CD1c-positive myeloid dendritic cell (primary cell): ENCODE results near the gene GAPDHS.

Source experiments
- DNase-seq: peaks from one replicate; pipeline ENCODE4 v3.0.0-alpha.2; 2016; ENCODE audit errors: extremely low spot score

Gene GAPDHS

DNA sequence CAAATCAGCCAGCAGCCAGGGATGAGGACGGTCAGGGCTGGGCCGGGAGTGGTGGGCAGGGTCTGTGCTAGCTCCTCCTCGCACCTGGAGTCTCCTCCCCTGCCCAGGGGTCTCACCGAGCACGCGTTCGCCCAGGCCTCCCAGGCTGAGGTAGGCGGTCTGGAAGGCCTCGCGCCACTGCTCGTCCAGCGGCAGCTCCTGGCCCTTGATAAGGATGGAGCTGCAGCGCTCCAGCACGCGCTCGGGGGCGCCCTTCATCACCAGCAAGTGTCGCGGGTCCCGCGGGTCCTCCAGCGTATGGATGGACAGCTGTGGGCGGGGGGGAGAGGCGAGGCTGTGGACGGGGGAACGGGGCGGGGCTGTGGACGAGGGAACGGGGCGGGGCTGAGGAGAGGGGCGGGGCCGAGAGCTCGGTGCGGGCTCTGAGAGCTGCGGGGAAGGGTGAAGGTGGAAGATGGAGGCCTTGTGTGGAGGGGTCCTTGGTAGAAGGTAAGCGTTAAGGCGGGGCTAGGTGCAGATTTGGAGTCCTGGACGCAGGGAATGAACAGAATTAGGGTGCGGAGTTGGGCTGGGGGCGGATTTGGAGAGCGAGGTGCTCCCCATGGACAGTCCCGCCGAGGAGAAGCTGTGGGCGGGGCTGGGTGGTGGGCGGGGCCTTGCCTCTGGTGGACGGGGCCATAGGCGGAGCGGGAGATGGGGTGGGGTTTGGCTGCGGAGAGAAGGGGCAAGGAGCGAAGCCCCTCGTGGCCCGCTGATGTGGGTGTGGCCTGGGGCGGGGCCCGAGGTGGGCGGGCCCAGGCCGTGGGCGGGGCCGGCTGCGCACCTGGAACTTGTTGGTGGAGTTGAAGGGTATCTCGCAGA is 24.5 kb downstream of the GAPDHS start:
- DNase-seq = peak; percentile 29

DNA sequence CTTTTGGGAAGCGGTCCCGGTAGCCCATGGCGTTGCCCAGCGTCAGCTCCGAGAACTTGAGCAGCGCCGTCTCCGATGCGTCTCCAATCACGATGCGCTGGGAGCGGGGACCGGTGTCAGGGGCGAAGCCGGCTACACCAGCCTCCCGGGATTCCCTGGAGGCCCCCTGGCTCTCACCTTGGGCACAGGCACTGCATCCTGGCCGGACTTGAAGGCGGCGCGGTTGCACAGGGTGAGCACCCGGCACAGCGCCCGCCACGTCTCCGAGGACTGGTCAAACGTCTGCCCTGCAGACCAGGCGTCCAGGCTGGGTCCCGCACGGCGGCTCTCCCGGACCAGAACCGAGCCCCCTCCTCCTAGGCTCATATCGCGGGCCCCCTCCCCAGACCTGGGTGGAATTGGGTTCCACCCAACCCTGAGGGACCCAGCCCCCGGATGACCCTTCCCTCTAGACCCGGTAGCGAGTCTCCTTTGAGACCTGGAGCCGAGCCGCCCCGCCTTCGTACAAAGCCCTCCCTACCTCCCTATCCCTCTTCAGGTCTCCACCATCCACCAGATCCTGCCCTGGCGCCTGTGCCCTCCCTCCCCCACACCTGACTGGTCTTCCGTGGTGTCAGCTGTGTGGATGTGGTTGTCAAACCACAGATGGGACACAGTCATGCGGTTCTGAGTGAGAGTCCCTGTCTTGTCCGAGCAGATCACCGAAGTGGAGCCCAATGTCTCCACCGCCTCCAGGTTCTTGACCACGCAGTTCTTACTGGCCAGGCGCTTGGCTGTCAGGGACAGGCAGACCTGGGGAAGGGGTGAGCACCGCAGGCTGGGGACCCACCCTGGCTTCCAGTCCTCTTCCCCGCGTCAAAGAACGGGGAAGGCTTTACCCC is 25.4 kb downstream of the GAPDHS start:
- DNase-seq = no peak

DNA sequence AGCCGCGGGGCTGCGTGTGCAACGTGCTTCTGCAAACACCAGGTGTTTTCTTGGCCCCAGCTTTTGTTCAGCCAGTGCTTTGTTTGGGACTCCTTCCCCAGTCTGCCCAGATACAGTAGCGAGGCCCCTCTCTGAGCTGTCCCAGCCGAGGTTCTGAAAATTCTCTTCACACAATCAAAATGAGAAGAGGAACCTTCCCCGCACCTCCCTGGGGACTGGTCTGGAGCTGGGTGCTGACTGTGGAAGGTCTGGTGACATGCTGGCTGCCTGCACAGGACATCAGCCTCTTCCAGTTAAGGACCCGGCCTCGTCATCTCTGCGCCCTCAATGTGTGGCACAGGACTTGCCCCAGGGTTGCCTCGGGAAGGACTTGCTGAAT is 26.0 kb downstream of the GAPDHS start:
- peak; percentile 8 for DNase-seq

DNA sequence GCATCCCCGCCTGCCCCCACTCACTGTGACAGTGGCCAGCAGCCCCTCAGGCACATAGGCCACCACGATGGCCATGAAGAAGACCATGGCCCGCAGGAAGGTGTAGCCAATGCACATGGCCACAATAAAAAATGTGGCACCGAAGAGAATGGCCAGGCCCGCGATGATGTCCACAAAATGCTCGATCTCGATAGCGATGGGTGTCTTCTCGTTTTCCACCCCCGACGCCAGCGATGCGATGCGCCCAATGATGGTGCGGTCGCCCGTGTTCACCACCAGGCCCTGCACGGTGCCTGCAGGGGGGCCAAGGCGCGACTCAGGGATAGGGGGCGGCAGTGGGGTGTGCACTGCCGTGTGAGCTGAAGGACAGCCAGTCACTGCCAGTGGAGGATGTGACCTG is 26.5 kb downstream of the GAPDHS start:
- DNase-seq = no peak

DNA sequence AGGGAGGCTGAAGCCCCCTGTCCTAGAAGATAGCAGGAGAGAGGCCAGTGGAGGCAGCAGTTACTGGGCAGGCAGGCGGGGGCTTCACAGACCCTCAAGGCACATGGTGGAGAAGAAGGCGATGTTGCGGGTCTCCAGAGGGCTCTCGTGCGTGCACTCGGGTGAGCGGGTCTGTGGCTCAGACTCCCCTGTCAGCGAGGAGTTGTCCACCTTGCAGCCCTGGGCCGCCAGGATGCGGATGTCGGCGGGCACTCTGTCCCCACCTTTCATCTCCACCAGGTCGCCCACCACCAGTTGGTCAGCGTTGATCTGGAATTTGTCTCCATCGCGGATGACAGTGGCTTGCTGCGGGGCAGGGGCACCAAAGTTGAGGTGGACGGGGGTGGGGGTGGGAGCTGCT is 27.0 kb downstream of the GAPDHS start:
- no peak for DNase-seq

DNA sequence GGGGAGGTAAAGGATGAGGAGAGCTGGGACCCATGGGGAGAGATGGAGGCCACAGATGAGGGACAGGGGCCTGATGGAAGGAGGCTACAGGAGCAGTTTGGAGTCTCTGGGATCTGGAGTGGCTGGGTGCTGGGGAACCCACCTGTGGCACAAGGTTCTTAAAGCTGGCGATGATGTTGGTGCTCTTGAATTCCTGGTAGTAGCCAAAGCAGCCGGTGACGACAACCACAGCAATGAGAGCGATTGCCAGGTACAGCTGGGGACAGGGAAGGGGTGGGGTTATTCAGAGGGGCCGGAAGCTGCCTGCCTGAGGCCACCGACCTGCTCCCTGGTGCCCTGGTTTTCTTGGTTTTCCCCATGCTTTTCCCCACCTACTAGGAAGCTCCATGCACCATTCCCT is 27.4 kb downstream of the GAPDHS start:
- no peak for DNase-seq

DNA sequence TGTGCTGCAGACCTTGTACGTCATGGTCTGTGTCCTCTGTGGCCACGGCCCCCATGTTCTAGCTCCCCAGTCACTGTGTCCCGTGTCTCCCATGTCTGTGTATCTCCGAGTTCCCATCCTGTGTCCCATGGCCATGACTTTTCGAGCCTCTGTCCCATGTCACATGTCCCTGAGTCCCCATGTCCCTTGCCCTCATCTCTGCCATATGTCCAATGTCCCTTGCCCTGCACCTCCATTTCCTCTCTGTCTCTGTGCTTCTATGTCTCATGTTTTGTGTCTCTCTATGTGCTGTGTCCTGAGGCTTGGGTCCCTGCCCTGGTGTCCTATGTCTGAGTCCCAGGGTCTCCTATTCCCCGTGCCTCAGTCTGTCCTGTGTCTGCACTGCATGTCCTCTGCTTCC is 28.2 kb downstream of the GAPDHS start:
- DNase-seq = no peak

DNA sequence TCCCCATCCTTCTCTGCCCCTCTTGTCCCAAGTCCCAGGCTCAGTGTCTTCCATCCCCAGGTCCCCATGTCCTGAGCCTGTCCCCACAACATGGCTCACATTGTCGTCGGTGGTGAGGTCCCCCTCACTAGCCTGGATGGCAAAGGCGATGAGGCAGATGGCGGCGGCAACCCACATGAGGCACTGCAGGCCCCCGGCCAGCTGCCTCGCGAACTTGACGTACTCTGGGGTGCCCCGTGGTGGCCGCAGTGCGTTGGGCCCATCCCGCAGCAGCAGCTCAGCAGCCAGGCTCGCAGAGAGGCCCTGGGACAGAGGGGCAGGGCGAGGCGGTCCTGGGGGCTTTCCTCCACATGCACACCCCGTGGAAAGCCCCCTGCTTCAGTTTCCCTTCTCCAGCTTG is 29.1 kb downstream of the GAPDHS start:
- no peak for DNase-seq

DNA sequence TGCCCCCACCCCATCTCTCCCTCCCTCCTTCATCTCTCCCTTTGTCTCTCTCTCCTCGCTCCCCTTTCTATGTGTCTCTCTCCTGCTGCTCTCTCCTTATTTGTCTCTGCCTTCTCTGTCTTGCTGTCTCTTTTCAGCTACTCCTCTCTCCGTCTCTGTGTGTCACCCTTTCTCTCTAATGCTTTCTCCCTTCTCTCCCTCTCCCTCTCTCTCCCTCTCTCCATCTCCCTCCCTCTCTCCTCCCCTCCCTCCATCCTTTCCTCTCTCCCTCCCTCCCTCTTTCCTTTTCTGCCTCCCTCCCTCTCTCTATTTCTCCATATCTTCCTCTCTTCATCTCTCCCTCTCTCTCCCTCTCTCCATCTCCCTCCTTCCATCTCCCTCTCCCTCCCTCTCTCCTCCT is 29.5 kb downstream of the GAPDHS start:
- DNase-seq = no peak

DNA sequence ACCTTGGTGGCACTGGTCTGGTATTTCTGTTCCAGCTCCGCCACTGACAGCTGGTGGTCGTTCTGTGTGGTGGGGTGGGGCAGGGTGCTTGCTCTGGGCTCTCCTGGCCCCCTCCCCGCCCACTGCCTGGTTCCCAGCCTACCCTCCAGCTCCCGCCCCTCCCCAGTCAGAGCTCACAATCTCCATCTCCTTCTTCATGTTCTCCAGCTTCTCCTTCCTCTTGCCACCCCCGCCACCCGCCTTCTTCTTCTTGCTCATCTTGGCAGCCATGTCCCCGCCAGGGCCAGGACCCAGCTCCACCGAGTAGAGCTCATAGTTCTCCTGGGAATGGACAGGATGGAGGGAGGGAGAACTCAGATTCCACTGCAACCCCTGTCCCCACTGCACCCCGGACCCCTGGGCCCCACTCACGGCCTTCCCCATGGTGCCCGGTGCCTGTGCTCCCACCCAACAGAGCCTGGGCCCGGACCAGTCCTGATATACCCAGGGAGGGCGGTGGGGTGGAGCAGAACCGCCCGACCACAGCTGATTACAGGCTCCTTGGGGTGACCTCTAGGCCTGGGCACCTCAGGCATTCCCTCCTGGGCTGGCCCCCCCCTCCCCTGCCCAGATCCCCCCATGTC is 30.1 kb downstream of the GAPDHS start, which contains the start of gene ATP4A:
Gene ATP4A (minus strand): TSS at position 452 of the 623 bp plus-strand sequence. CDS start 29 bp downstream, at position 423.
- no peak for DNase-seq

DNA sequence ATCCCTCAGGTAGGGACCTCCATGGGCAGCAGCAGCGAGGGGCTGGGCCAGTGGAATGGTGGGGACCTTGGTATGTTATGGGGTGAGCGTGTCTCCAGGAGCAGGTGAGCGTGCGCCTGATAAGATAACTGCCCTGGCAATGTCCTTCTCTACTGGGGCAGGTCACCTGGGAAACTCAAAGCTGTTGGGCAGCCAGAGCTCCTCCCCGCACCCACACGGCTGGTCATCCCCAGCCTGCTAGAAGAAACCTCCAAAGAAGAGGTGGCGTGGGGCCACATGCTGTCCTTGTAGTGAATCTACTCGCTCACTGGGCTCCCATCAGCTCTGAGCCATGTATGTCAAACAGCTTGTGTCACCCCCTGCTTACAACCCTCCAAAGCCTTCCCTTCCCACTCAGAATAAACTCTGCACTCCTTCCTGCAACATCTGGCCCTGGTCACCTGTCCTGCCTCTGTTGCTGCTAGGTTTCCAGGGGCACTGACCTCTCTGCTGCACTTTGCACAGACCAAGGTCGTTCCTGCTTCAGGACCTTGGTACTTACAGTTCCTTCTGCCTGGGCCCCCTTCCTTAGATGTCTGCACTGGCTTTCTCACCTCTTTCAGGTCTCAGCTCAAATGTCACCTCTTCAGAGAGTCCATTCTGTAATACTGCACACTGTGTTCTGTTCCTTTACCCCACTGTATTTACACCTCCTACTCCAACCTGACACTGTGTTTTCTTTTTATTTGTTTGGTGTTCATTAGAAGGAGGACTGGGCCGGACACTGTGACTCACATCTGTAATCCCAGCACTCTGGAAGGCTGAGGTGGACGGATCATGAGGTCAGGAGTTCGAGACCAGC is 32.0 kb downstream of the GAPDHS start:
- DNase-seq = no peak

DNA sequence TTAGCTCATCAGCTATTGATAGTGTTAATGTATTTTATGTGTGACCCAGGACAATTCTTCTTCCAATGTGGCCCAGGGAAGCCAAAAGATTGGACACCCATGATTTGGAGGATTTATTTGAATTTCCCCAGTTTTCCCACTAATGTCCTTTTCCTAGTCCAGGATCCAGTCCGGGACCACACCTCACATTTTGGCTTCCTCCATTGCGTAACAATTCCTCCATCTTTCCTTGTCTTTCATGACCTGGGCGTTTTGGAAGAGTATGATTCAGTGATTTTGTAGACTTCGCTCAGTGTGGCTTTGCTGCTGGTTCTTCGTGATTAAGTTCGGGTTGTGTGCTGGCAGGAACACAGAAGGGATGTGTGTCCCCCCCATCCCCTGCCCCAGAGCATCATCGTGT is 33.5 kb downstream of the GAPDHS start:
- no peak for DNase-seq

DNA sequence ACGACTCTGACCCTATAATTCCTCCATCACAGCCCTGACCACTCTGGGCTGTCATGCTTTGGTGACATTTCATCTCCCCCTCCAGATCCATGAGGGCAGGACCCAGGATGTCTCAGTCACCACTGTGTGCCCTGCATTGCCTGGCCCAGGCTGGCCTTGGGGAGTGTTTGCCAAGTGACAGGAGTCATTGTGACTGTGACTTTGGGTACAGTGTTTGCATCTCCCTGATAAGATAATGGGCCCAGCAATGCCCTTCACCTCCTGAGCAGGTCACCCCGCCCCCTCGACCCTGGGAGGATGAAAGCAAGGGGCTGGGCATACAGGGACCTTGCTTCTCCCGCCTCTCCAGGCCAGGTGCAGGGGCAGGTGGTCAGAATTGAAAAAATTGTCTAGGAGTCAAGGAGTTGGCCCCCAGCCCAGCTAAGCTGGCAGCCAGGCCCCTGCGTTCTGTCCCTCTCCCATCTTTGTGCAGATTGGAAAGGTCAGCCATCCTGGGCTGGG is 36.1 kb downstream of the GAPDHS start:
- DNase-seq = no peak

DNA sequence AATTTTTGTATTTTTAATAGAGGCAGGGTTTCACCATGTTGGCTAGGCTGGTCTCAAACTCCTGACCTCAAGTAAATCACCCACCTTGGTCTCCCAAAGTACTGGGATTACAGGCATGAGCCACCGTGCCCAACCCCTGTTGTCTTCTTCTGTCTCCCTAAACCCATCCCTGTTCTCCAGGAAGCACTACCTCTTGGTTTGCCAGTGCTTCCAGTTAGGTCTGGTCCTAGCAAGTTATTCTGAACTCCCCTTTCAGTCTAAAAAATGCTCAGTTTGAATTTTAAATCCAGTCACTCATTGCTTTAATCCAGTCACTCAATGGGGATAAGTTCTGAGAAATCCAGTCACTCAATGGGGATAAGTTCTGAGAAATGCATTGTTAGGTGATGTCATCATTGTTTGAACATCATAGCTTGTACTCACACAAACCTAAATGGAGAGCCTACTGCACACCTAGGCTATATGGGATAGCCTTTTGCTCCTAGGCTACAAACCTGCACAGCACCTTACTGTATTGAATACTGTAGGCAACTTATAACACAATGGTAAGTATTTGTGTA is 38.2 kb downstream of the GAPDHS start:
- DNase-seq = no peak

DNA sequence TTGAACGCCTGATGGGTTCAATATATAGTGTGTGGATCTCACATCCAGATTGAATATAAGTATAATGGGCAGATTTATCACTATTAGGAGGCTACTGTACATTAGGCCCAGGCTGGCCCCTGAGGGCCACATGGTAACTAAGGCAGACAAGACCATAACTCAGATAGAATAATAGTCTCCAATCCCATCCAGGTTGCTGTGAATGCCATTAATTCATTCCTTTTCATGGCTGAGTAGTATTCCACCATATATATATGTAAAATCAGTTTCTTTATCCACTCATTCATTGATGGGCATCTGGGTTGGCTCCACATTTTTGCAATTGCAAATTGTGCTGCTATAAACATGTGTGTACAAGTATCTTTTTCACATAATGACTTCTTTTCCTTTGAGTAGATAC is 44.7 kb downstream of the GAPDHS start:
- no peak for DNase-seq

DNA sequence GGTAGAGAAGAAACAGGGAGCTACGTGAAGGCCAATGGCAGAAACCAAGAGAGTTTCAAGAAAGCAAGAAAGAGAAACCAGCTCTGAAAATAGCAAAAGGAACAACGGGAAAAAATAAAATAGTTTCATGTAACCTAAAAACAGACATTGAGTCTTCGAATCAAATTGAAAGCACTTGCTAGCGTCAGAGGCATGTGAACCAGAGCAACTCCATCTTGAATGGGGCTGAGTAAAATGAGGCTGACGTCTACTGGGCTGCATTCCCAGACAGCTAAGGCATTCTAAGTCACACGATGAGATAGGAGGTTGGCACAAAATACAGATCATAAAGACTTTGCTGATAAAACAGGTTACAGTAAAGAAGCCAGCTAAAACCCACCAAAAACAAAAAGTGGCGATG is 45.5 kb downstream of the GAPDHS start:
- no peak for DNase-seq

DNA sequence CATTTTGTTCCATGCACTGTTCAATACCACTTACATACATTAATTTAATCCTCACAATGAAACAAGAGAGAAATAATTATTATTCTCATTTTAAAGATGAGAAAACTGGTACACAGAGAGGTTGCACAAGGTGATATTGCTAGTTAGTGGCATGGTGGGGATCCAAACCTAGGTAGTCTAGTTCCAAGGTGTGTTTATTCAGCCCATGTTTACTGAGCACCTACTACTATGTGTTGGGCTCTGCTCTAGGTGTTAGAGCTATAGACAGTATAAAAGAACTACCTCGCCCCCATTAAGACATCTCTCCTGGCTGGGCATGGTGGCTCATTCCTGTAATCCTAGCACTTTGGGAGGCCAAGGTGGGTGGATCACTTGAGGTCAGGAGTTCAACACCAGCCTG is 49.5 kb downstream of the GAPDHS start:
- DNase-seq = no peak

DNA sequence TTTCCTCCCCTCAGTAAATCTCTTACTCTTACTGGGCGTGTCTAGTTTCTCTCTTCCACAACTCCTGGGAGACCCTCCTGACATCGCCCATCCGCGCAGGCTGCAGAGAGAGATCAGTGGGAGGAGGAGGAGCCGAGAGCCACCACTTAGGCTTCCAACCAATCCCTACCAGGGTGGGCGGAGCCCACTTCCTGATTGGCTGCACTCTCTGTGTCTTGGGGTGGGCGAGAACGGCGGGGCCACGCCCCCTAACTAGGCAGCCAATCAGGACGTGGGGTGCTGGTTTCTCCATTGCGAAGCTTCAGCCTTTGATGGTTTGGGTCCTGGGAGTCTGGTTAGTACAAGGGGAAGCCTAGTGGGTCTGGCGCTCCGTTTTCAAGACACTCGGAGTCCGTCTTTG is 52.6 kb downstream of the GAPDHS start, which contains the start of gene PMIS2:
Gene PMIS2 (plus strand): TSS at position 326 of the 400 bp plus-strand sequence. CDS start 87 bp downstream, outside the sequence.
- DNase-seq = peak; percentile 9

DNA sequence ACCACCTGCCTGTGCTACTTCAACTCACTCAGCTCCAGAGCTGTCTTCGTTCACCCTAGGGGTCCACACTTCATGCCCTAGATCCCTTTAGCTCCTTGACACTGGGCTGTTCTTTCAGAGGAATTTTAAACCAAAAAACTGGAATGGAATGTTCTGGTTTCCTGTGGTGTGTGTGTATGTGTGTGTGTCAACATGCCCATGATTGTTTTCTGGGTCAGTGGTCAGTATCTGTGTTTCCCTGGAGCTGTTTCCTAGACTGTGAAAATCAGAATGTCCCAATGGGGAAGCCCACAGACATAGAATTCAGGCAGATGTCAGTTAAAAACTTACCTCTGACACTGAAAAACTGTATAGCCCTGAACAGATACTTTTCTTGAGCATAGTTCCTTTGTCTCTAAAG is 54.1 kb downstream of the GAPDHS start:
- no peak for DNase-seq

DNA sequence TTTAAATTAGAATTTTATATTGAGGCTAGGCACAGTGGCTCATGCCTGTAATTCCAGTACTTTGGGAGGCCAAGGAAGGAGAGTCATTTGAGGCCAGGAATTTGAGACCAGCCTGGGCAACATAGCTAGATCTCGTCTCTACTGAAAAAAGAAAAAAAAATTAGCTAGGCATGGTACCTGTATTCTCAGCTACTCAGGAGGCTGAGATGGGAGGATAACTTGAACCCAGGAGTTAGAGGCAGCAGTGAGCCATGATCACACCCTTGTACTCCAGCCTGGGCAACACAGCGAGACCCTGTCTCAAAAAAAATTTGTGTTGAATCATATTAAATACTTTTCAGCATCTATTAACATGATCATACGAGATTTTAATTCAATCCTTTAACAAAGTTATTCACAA is 57.6 kb downstream of the GAPDHS start:
- DNase-seq = no peak

DNA sequence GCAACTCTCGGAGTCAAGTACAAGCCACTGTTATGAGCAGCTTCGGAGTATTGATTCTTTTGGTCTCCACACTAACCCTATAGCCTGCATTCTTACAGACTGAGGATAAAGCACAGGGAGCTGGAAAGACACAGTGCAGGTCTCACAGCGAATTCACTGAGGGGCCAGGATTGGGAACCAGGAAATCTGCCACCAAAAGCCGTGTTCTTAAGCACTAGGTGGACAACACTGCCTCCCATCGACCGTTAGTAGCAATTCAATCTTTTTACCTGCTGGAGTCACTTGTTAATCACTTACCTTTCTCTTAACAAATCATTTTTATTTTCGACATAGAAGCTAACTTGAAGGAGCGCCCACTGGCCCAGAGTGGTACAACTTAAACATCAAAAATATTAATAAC is 59.0 kb downstream of the GAPDHS start:
- peak; percentile 42 for DNase-seq
